DND-41 (cell line): Measurements from ENCODE around the gene GTPBP6.

Experiments used
- ATAC-seq: fragments of 200-7000 bp; cut with Tn5 transposase; 3 replicates; pipeline ENCODE4 v1.9.1; 2021; ENCODE audit warnings: low read depth; ENCODE audit not compliant: insufficient read depth
- DNase-seq: peaks from one replicate; pipeline ENCODE4 v3.0.0-alpha.2; 2020
- H2AFZ ChIP-seq: 2 replicates; pipeline ENCODE4 v1.6.0; 2012; ENCODE audit warnings: low read depth, low read length
- H3K27ac ChIP-seq: 2 replicates; pipeline ENCODE4 v1.5.1; 2012; ENCODE audit warnings: low read length, inconsistent platforms
- H3K27me3 ChIP-seq: fragments of 200-600 bp; sonication (generic); 2 replicates; pipeline ENCODE4 v1.6.0; 2012; ENCODE audit warnings: low read length, mild to moderate bottlenecking, inconsistent platforms; ENCODE audit not compliant: insufficient read depth, poor library complexity
- H3K36me3 ChIP-seq: 2 replicates; pipeline ENCODE4 v1.5.1; 2012; ENCODE audit warnings: low read length, inconsistent platforms; ENCODE audit not compliant: insufficient read depth
- H3K4me1 ChIP-seq: 2 replicates; pipeline ENCODE4 v1.5.1; 2012; ENCODE audit warnings: mild to moderate bottlenecking, low read length; ENCODE audit not compliant: insufficient read depth
- H3K4me2 ChIP-seq: 2 replicates; pipeline ENCODE4 v1.6.0; 2012; ENCODE audit warnings: mild to moderate bottlenecking, moderate library complexity, low read length, inconsistent platforms; ENCODE audit not compliant: insufficient read depth
- H3K4me3 ChIP-seq, 2 experiments: fragments of 200-600 bp in 1 of 2; shearing (Covaris generic) in 1 of 2; 2 replicates each; pipeline ENCODE4 v1.5.1; 2012 to 2016; ENCODE audit warnings: inconsistent platforms in 2 of 2, low read length in 2 of 2, mild to moderate bottlenecking in 2 of 2, low read depth in 1 of 2, moderate library complexity in 1 of 2
- H3K79me2 ChIP-seq: 2 replicates; pipeline ENCODE4 v1.6.0; 2012; ENCODE audit warnings: low read length, inconsistent platforms; ENCODE audit not compliant: insufficient read depth
- H3K9ac ChIP-seq: 2 replicates; pipeline ENCODE4 v1.6.0; 2012; ENCODE audit warnings: low read depth, mild to moderate bottlenecking, inconsistent platforms, low read length, moderate library complexity
- H3K9me3 ChIP-seq: 2 replicates; pipeline ENCODE4 v1.5.1; 2012; ENCODE audit warnings: low read length, moderate library complexity, mild to moderate bottlenecking, inconsistent platforms; ENCODE audit not compliant: insufficient read depth, severe bottlenecking
- H4K20me1 ChIP-seq: 2 replicates; pipeline ENCODE4 v1.6.0; 2012; ENCODE audit warnings: low read length; ENCODE audit not compliant: insufficient read depth
- EZH2 ChIP-seq: IDR thresholded peaks from 3 replicates; pipeline ENCODE4 v1.6.1; 2012; ENCODE audit warnings: borderline replicate concordance, low read depth, mild to moderate bottlenecking, moderate library complexity, low read length, inconsistent platforms; ENCODE audit not compliant: severe bottlenecking
- TF ChIP-seq, protein P1 (sequence below): IDR thresholded peaks from 2 replicates; pipeline ENCODE4 v1.5.1; 2012; ENCODE audit warnings: borderline replicate concordance, low read length, moderate library complexity, mild to moderate bottlenecking; ENCODE audit not compliant: poor library complexity, severe bottlenecking; ENCODE audit errors: extremely low read depth

Gene GTPBP6

DNA sequence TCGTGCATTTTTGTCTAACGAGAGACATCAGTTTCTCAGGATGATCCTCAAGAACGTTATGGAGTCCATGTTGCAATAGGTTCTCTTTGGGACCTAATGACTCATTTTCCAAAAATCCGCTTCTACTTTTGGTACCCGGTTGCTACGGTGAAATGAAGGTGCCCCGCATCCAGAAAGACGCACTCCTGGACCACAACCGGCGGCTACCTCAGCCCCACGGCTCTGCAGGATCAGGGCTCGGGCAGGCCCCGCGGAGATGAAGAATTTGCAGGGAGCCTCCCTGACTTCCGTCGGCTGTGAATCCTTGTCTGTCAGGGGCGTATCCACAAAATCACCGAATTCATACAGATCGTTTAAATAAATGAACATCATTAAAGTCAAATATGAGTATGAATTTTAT is 15.6 kb downstream of the GTPBP6 start:
- Histone ChIP-seq H3K4me1 (no peaks in the 10 kb centered on the region), H3K36me3 (peaks cover 74% of the 10 kb centered on the region), H3K9me3 (no peaks in the 10 kb centered on the region), H3K9ac (no peak overlapping the region), H3K79me2 (no peaks in the 10 kb centered on the region), H3K27ac (no peak overlapping the region), H3K4me3 (no peak overlapping the region), H4K20me1 (peaks cover 23% of the 10 kb centered on the region), H2AFZ (no peak overlapping the region), H3K27me3 (no peaks in the 10 kb centered on the region), H3K4me2 (no peak overlapping the region)
- DNase-seq (no peak), ATAC-seq (no peak)
- TF ChIP-seq, protein P1, sequence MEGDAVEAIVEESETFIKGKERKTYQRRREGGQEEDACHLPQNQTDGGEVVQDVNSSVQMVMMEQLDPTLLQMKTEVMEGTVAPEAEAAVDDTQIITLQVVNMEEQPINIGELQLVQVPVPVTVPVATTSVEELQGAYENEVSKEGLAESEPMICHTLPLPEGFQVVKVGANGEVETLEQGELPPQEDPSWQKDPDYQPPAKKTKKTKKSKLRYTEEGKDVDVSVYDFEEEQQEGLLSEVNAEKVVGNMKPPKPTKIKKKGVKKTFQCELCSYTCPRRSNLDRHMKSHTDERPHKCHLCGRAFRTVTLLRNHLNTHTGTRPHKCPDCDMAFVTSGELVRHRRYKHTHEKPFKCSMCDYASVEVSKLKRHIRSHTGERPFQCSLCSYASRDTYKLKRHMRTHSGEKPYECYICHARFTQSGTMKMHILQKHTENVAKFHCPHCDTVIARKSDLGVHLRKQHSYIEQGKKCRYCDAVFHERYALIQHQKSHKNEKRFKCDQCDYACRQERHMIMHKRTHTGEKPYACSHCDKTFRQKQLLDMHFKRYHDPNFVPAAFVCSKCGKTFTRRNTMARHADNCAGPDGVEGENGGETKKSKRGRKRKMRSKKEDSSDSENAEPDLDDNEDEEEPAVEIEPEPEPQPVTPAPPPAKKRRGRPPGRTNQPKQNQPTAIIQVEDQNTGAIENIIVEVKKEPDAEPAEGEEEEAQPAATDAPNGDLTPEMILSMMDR = no peak
- TF ChIP-seq EZH2 = no peak

DNA sequence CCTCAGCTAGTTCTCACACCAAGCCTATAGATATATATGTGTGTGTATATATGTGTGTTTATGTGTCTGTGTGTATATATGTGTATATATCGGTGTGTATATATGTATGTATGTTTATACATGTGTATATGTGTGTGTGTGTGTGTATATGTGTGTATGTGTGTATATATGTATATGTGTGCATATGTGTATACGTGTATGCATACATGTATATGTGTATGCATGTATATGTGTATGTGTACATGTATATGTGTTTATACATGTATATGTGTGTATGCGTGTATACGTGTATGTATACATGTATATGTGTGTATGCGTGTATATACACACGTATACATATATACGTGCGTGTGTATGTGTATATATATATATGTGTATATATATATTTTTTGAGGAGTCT is 18.3 kb downstream of the GTPBP6 start:
- Histone ChIP-seq H4K20me1 (no peaks in the 10 kb centered on the region; the same call in 1 of the 2 replicates), H3K36me3 (peaks cover 58% of the 10 kb centered on the region), H3K4me1 (no peaks in the 10 kb centered on the region), H2AFZ (no peak overlapping the region), H3K4me2 (no peak overlapping the region), H3K79me2 (no peaks in the 10 kb centered on the region), H3K4me3 (no peak overlapping the region), H3K9me3 (no peaks in the 10 kb centered on the region), H3K27me3 (no peaks in the 10 kb centered on the region), H3K27ac (no peak overlapping the region), H3K9ac (no peak overlapping the region)
- DNase-seq = no peak
- no peak for ATAC-seq
- TF ChIP-seq EZH2 = no peak
- TF ChIP-seq, protein P1 = no peak

DNA sequence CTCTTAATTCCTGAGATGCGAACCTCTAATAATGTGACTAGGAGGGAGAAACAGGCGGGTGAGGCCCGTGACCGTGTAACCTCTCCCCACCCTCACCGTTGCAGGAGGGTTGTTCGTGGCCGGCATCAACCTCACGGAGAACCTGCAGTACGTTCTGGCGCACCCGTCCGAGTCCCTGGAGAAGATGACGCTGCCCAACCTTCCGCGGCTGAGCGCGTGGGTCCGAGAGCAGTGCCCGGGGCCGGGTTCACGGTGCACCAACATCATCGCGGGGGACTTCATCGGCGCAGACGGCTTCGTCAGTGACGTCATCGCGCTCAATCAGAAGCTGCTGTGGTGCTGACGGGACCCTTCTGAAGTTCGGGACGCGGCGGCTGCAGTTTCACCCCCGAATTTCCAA is 19.6 kb downstream of the GTPBP6 start:
- Histone ChIP-seq H3K27me3 (no peaks in the 10 kb centered on the region), H3K9me3 (no peaks in the 10 kb centered on the region)
- DNase-seq = no peak

More for the DNA sequence above, 19.6 kb downstream of the GTPBP6 start:
- no peak overlapping the region for H3K27ac ChIP-seq
- H3K4me1 ChIP-seq = no peaks in the 10 kb centered on the region
- no peak for ATAC-seq
- no peaks in the 10 kb centered on the region for H3K79me2 ChIP-seq
- H3K4me2 ChIP-seq = no peak overlapping the region
- H2AFZ ChIP-seq = no peak overlapping the region
- no peaks in the 10 kb centered on the region; the same call in 1 of the 2 replicates for H4K20me1 ChIP-seq
- H3K4me3 ChIP-seq = no peak overlapping the region
- no peak overlapping the region for H3K9ac ChIP-seq
- H3K36me3 ChIP-seq = peaks cover 54% of the 10 kb centered on the region
- TF ChIP-seq, protein P1 = no peak
- no peak for TF ChIP-seq EZH2
